GM10847 (cell line): ENCODE measurements around the gene APOE.
"Not testable (repeated sequence)": the region's sequence is repeated elsewhere in the genome, so short reads cannot be mapped to it uniquely, and the experiment has no call there.

Experiments used
- POLR2A ChIP-seq: IDR thresholded peaks from 2 replicates; pipeline ENCODE4 v1.6.1; 2011; ENCODE audit not compliant: insufficient read length; ENCODE audit errors: extremely low read depth

The APOE gene

GRCh38 chr19:44900328-44901244 lies 5.0 kb upstream of the APOE start:
- TF ChIP-seq POLR2A, result no peak

GRCh38 chr19:44903216-44903601 lies 2.4 kb upstream of the APOE start:
- TF ChIP-seq POLR2A, result no peak

GRCh38 chr19:44903602-44904425 lies 1.8 kb upstream of the APOE start:
- no peak for TF ChIP-seq POLR2A

- no peak for TF ChIP-seq POLR2A
Measured at GRCh38 chr19:44904426-44904994, 1.1 kb upstream of the APOE start.

GRCh38 chr19:44907613-44908012 lies 2.0 kb downstream of the APOE start:
- no peak for TF ChIP-seq POLR2A

GRCh38 chr19:44908074-44908835 lies 2.7 kb downstream of the APOE start:
- TF ChIP-seq POLR2A, result no peak

- no peak for TF ChIP-seq POLR2A
Measured at GRCh38 chr19:44908836-44909261, 3.3 kb downstream of the APOE start.

GRCh38 chr19:44909775-44910174 lies 4.2 kb downstream of the APOE start:
- TF ChIP-seq POLR2A, result no peak

GRCh38 chr19:44912854-44913253 lies 7.3 kb downstream of the APOE start:
- TF ChIP-seq POLR2A, result no peak

GRCh38 chr19:44914433-44915206 lies 9.0 kb downstream of the APOE start, which contains the start of gene APOC1:
TSS of gene APOC1 (plus strand) at chr19:44914608. CDS start at chr19:44914892, 284 bp downstream.
- TF ChIP-seq POLR2A, result not testable (repeated sequence)

GRCh38 chr19:44924243-44924725 lies 18.7 kb downstream of the APOE start:
- TF ChIP-seq POLR2A, result no peak

GRCh38 chr19:44925114-44925891 lies 19.7 kb downstream of the APOE start:
- TF ChIP-seq POLR2A, result no peak

- TF ChIP-seq POLR2A, result no peak
Measured at GRCh38 chr19:44927746-44928145, 22.1 kb downstream of the APOE start.
